Activated CD4-positive, alpha-beta T cell treated with anti-CD3 and anti-CD28 coated beads, Interleukin-2, amount 10 ng/mL, durations not matched to agents 24 days and 14 days (primary cell): ENCODE measurements around the gene TNP1. TPM values are rescaled to one million over a fixed set of nuclear protein-coding genes. Genes with fewer than 3 reads are reported as not detected.
A peak's percentile ranks its signal among the peaks of the same experiment; 100 is the strongest.

Experiments used
- DNase-seq: peaks from one replicate; pipeline ENCODE4 v3.0.0; 2022
- H3K27ac Mint-ChIP-seq: one replicate; pipeline ENCODE4 v1.8.0; 2022; ENCODE audit warnings: mild to moderate bottlenecking, mixed read lengths
- H3K27me3 Mint-ChIP-seq: one replicate; pipeline ENCODE4 v1.8.0; 2022; ENCODE audit warnings: mixed read lengths
- H3K36me3 Mint-ChIP-seq: one replicate; pipeline ENCODE4 v1.8.0; 2022; ENCODE audit warnings: low read depth, mild to moderate bottlenecking, mixed read lengths
- H3K4me1 Mint-ChIP-seq: one replicate; pipeline ENCODE4 v1.8.0; 2021; ENCODE audit warnings: mixed read lengths
- H3K4me3 Mint-ChIP-seq: one replicate; pipeline ENCODE4 v1.8.0; 2022; ENCODE audit warnings: mild to moderate bottlenecking, moderate library complexity, mixed read lengths
- H3K9me3 Mint-ChIP-seq: one replicate; pipeline ENCODE4 v1.8.0; 2021; ENCODE audit warnings: mixed read lengths
- intact Hi-C: fragments of 100-400 bp; cut with micrococcal nuclease; formaldehyde crosslinking; loops from one replicate; pipeline ENCODE4 v1.15.1; 2023
- total RNA-seq: library from RNA; stranded (reverse); gene quantifications from 2 replicates; pipeline ENCODE4 v1.2.3, GENCODE V29; 2022

Gene TNP1
- total RNA-seq, 1 donor from 2014 or later = not detected

DNA sequence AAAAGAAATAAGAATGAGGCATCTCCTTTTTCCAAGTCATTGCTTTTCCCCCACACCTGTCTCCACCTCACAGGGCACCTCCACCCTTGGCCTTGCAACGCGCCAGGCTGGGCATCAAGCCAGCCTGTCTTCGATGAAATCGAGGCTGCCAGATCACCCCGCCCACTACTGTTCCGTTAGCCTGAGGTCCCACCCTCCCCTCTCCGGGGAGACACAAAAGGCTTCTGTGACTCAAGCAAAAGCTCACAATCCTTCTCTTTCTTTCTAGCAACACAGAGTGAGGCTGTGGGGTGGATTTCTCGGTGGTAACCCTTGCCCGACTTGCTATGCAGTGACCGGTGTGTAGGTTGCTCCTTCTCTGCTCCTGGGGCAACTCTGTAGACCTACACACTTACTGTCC is 9.9 kb downstream of the TNP1 start:
- Mint-ChIP-seq H3K4me1 (peaks cover 14% of the 10 kb centered on the region), H3K27me3 (no peaks in the 10 kb centered on the region), H3K36me3 (no peaks in the 10 kb centered on the region), H3K9me3 (peaks cover 3% of the 10 kb centered on the region), H3K4me3 (peak overlapping the region; percentile 24), H3K27ac (peak overlapping the region; percentile 76)
- intact Hi-C loops = loop anchor here (1.0 kb wide), 1 partner anchor 8 kb away; no protein-coding TSS in a partner anchor
- DNase-seq = peak; percentile 66

DNA sequence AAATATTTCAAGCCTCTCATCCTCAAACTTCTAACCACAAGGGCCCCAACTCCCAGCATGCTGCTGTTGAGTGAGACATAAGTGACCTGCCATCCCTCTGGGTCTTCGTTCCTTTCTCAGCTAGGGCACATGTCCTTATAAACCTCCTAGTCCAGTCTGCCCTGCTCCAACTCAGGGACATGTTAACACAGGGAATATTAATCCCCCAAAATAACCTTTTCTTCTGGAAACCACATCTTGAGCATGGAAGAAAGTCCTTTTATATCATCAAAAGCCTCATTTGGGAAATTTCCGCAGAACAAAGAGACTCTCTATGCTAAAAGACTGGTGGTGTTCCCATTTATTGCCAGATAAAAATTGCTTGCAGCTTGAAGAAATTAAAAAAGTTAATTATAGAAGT is 14.4 kb downstream of the TNP1 start:
- H3K36me3 Mint-ChIP-seq = no peaks in the 10 kb centered on the region
- H3K4me3 Mint-ChIP-seq = no peak overlapping the region
- no peak overlapping the region for H3K27ac Mint-ChIP-seq
- intact Hi-C loops = no loop called here
- peaks cover 8% of the 10 kb centered on the region for H3K4me1 Mint-ChIP-seq
- no peaks in the 10 kb centered on the region for H3K27me3 Mint-ChIP-seq
- DNase-seq = no peak
- H3K9me3 Mint-ChIP-seq = no peaks in the 10 kb centered on the region

DNA sequence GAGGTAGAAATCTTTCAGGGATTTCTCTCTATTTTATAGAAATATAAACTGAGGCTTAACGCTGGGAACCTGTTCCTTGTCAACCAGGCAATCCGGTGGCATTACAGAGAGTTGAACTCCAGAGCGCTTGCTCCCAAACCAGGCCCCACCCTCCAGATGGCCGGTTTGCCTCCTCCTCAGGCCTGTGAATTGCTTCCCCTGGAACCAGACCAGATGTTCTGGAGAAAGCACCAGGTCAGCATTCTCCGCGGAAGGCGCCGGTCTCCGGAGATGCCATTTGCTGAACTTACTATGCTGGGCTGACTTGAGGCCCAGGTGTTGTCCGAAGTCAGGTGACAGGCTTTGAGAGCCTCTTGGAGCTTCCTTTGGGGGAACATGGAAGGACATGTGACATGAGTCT is 17.2 kb downstream of the TNP1 start:
- Mint-ChIP-seq H3K27ac (no peak overlapping the region), H3K4me1 (no peaks in the 10 kb centered on the region), H3K36me3 (no peaks in the 10 kb centered on the region), H3K27me3 (peaks cover 8% of the 10 kb centered on the region), H3K9me3 (peaks cover 2% of the 10 kb centered on the region), H3K4me3 (no peak overlapping the region)
- intact Hi-C loops = no loop called here
- DNase-seq = no peak

DNA sequence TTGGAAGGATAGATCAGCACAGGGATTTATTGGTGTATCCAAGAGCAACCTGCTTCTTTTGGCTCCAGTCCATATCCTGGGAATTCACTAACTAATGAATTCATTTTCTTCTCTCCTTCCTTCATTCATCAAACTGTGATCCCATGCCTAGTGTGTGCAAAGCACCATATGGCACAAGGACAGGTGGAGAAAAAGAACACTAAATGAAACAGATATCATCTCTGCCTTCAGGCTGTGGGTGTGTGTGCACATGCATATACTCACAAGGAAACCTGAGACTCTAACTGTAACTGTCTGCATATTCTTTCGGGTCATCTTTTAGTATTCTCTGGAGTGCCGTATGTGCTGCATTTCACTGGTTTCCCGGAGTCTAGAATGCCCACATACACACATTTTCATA is 20.2 kb downstream of the TNP1 start:
- no peak overlapping the region for H3K27ac Mint-ChIP-seq
- H3K36me3 Mint-ChIP-seq = no peaks in the 10 kb centered on the region
- H3K4me1 Mint-ChIP-seq = peaks cover 3% of the 10 kb centered on the region
- H3K4me3 Mint-ChIP-seq = no peak overlapping the region
- intact Hi-C loops = no loop called here
- peaks cover 14% of the 10 kb centered on the region for H3K27me3 Mint-ChIP-seq
- peaks cover 12% of the 10 kb centered on the region for H3K9me3 Mint-ChIP-seq
- no peak for DNase-seq

DNA sequence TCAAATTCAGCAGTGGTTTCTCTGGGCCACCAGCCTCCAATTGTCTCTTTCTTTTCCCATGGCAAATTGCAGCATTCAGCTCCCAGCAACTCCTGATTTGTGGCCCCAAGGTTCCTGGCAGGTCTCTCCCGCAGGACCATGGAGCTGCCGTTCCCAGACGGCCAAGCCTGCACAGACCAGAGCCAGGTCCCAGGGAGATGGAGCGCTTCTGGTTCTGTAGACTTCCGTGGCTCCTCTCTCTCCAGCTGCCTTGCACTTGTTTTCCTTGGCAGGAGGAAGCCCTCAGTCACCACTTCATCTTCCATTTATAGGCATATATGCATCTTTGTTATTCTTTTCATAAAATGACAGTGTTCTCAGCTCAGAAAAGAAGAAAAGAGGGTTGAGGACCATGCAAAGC is 21.7 kb downstream of the TNP1 start:
- intact Hi-C loops = no loop called here
- Mint-ChIP-seq H3K9me3 (peaks cover 17% of the 10 kb centered on the region), H3K4me1 (peaks cover 3% of the 10 kb centered on the region), H3K27ac (no peak overlapping the region), H3K27me3 (peaks cover 16% of the 10 kb centered on the region), H3K4me3 (no peak overlapping the region), H3K36me3 (no peaks in the 10 kb centered on the region)
- DNase-seq = no peak

DNA sequence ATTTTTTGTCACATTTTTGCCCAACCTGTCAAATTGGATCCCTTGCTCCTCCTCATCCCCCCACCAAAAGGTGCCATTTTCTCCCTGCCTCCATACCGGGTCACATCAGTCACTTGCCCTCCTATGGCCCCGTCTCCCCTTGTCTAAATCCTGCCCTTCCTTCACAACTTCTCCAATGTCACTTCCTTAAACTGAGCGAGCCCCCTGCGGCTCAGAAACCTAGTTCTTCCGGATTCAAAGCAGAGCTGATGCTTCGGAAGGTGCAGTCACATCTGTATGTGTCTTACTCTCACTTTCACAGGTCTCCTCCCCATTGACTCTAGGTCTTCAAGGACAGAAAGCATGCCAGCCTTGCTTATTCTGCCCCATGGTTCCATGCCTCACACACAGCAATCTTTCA is 22.1 kb downstream of the TNP1 start:
- Mint-ChIP-seq H3K27me3 (peaks cover 16% of the 10 kb centered on the region), H3K36me3 (no peaks in the 10 kb centered on the region), H3K4me1 (peaks cover 3% of the 10 kb centered on the region), H3K4me3 (no peak overlapping the region), H3K27ac (no peak overlapping the region), H3K9me3 (peaks cover 17% of the 10 kb centered on the region)
- intact Hi-C loops = no loop called here
- no peak for DNase-seq

DNA sequence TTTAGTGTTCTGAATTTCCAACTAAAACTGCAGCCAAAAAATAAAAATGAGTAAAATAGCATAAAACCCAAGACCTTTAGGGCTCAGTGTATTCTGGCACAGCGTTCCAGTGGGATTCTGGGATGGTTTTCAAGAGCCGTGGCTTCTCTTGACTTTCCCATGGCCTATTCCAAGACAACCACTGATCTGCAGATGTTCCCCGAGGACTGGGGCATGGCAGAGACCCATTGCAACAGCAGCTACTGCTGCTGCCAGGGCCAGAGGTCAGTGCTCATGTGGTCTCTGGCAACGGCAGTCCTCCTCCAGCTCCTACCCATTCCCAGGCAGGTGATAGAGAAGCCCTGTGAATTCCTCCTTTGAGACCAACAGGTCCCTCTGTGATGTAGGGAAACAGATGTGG is 26.8 kb downstream of the TNP1 start:
- peaks cover 17% of the 10 kb centered on the region for H3K9me3 Mint-ChIP-seq
- no peak overlapping the region for H3K27ac Mint-ChIP-seq
- no peak overlapping the region for H3K4me3 Mint-ChIP-seq
- intact Hi-C loops = no loop called here
- no peaks in the 10 kb centered on the region for H3K36me3 Mint-ChIP-seq
- peaks cover 24% of the 10 kb centered on the region for H3K27me3 Mint-ChIP-seq
- peaks cover 3% of the 10 kb centered on the region for H3K4me1 Mint-ChIP-seq
- no peak for DNase-seq

DNA sequence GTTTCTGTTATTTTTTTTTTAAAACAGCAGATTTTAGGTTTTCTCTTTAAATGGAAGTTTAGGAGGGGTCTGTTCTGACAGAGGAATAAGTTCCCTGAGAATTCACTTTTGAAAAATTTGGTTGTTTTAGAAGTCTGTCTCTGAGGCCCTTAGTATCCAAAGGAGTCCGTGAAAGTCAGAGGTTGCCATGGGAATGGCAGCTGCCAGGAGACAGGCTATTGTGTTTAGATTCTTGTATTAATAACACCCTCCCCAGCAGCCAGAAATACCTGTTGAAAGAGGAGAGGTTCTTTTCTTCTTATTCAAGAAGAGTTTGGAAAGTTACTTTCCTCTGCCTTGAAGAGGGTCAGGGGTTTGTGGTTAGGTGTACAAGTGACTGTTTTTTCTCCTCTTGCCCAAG is 29.5 kb downstream of the TNP1 start:
- H3K27ac Mint-ChIP-seq = no peak overlapping the region
- DNase-seq = no peak
- intact Hi-C loops = no loop called here
- no peak overlapping the region for H3K4me3 Mint-ChIP-seq
- peaks cover 23% of the 10 kb centered on the region for H3K27me3 Mint-ChIP-seq
- H3K9me3 Mint-ChIP-seq = peaks cover 6% of the 10 kb centered on the region
- no peaks in the 10 kb centered on the region for H3K36me3 Mint-ChIP-seq
- H3K4me1 Mint-ChIP-seq = no peaks in the 10 kb centered on the region

DNA sequence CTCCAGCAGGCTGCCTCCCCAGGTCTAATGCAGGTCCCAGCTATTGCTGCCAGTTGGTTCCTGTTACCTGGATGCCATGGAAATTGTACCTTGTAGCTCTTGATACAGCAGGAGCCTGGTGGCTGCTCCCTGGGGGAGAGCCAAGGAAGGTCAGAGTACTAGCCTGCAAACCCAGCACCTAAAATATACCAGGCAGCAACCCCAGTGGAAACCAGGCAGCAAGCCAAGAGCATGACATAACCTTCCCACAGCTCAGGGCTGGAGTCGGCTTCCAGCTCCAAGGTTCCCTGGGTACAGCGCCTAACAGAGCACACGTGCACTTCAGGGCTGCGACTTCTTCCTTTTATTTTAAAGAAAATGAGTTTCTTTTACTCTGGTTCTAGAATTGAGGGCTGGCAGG is 30.3 kb downstream of the TNP1 start:
- no peak for DNase-seq
- no peak overlapping the region for H3K27ac Mint-ChIP-seq
- H3K36me3 Mint-ChIP-seq = no peaks in the 10 kb centered on the region
- H3K4me1 Mint-ChIP-seq = no peaks in the 10 kb centered on the region
- H3K9me3 Mint-ChIP-seq = peaks cover 4% of the 10 kb centered on the region
- H3K4me3 Mint-ChIP-seq = no peak overlapping the region
- peaks cover 23% of the 10 kb centered on the region for H3K27me3 Mint-ChIP-seq
- intact Hi-C loops = no loop called here

DNA sequence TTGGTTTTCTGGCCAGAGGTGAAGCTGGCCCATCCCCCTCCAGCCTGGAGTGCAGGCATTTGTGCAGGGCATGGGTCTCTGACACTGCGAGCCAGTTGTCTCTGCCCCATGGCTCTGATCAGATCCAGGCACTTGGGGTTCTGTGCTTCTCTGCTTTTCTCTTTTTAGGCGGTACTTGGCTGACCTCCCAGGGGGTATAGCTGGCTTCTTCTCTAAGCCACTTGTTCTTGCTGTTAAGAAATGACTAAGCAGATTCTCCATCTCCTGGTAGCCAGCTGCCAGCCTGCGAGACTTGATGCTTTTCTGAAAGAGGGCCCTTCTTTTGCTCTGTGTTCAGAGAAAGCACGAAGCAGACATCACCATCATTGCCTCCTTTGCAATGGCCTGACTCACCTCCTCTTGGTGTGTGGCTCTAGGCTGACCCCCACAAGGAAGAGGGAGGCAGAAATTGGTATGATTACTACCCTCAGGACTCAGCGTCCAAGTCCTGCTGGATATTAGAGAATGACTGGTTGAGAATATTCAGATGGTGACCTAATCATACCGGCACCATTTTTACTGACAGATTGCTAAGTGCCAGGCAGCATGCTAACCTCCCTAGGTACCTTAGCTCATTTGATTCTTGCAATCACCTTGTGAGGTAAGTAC is 32.7 kb downstream of the TNP1 start:
- Mint-ChIP-seq H3K27ac (no peak overlapping the region), H3K36me3 (no peaks in the 10 kb centered on the region), H3K4me3 (no peak overlapping the region), H3K27me3 (peaks cover 23% of the 10 kb centered on the region), H3K9me3 (no peaks in the 10 kb centered on the region), H3K4me1 (no peaks in the 10 kb centered on the region)
- intact Hi-C loops = no loop called here
- DNase-seq = no peak

DNA sequence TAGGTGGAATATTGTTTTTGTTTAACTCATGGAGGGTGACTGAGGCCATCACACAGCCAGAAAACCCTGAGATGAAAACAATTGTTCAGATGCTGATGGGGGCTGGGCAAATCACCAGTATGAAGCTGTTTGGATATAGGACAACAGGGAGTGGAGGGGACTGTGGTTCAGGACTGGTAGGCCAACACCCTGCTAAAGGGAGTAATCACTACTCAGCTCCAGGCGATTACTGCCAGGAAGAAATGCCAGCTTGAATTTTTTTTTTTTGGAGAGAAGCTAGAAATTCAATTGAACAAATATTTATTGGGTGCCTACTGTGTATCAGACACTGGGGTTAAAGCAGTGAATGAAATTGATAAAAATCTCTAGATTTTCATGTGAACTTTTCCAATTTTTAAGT is 37.4 kb downstream of the TNP1 start:
- Mint-ChIP-seq H3K27ac (no peak overlapping the region), H3K36me3 (no peaks in the 10 kb centered on the region), H3K4me3 (no peak overlapping the region), H3K27me3 (peaks cover 16% of the 10 kb centered on the region), H3K4me1 (no peaks in the 10 kb centered on the region), H3K9me3 (peaks cover 4% of the 10 kb centered on the region)
- no peak for DNase-seq
- intact Hi-C loops = no loop called here

DNA sequence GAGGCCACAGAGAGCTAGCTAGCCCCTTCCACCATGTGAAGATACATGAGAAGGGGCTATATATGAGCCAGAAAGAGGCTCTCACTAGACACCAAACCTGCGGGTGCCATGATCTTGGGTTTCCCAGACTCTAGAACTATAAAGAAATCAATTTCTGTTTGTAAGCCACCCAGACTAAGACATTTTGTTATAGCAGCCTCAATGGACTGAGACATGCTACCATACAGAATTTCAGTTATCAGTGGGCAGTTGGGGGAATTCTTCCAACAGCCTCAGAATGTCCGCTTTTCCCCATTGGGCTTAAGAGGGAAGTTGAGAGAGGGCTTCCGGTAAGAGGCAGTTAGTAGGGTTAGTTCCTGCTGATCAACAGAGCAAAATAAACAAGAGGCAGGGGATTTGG is 39.2 kb downstream of the TNP1 start:
- Mint-ChIP-seq H3K27me3 (peaks cover 14% of the 10 kb centered on the region), H3K9me3 (peaks cover 4% of the 10 kb centered on the region), H3K4me1 (no peaks in the 10 kb centered on the region)

DNA sequence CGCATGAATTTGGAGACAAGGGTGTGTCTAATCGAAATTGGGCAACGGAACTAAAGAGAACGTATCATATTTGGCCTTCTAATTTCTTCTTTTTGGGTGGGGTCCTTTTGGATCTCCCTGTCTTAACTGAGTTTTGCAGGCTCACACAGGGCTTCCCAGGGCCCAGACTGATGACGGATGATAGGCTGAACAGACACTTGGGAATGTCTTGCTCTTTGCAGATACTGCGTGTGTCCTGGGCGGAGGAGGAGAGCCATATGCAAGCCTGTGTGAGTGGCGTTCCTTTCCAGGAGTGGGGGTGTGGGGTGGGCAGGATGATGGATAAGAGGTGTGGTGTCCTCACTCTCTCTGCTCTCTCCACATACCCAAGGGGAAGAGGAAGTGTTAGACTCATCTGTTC is 40.1 kb downstream of the TNP1 start:
- intact Hi-C loops = no loop called here
- H3K27ac Mint-ChIP-seq = no peak overlapping the region
- H3K4me1 Mint-ChIP-seq = no peaks in the 10 kb centered on the region

More for the DNA sequence above, 39.2 kb downstream of the TNP1 start:
- no peak for DNase-seq
- intact Hi-C loops = no loop called here
- Mint-ChIP-seq H3K36me3 (no peaks in the 10 kb centered on the region), H3K4me3 (no peak overlapping the region), H3K27ac (no peak overlapping the region)

DNA sequence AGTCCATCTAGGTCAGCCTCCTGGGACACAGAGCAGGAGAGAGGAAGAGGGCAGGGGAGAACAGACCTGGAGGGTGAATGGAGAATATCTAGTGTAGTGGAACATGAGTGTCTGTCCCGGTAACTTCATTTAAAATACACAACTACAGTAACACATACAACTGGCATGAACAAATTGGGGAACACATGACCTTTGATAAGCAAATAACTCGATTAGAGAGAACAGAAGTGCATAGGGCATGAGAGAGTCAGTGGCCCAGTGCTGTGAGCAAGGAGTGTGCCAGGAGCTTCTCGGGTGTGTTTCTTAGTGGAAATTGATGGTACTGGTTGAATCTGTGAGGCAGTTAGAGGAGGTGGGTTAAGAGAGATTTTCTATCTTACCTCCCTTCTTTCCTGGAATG is 40.8 kb downstream of the TNP1 start:
- Mint-ChIP-seq H3K27me3 (peaks cover 16% of the 10 kb centered on the region), H3K36me3 (no peaks in the 10 kb centered on the region), H3K9me3 (peaks cover 4% of the 10 kb centered on the region), H3K27ac (no peak overlapping the region), H3K4me1 (no peaks in the 10 kb centered on the region), H3K4me3 (no peak overlapping the region)
- DNase-seq = no peak
- intact Hi-C loops = no loop called here

More for the DNA sequence above, 40.1 kb downstream of the TNP1 start:
- no peak for DNase-seq
- Mint-ChIP-seq H3K4me3 (no peak overlapping the region), H3K9me3 (peaks cover 4% of the 10 kb centered on the region), H3K36me3 (no peaks in the 10 kb centered on the region), H3K27me3 (peaks cover 16% of the 10 kb centered on the region)
